HepG2 (cell line): ENCODE data around the gene MSMP. TPM values are rescaled to one million over a fixed set of nuclear protein-coding genes. Genes with fewer than 3 reads are reported as not detected.
A peak's percentile ranks its signal among the peaks of the same experiment; 100 is the strongest.

Source experiments
- ATAC-seq: fragments of 200-7000 bp; cut with Tn5 transposase; 3 replicates; pipeline ENCODE4 v1.9.1; 2020; ENCODE audit warnings: mild to moderate bottlenecking, moderate library complexity
- BruUV-seq: library from RNA; stranded (reverse); fragments of 400-500 nt; replicated peaks from 2 replicates; lab custom pipeline; 2021; lab: Mats Ljungman, UMichigan
- CTCF ChIA-PET: fragments of 300-600 bp; formaldehyde crosslinking; extraction: SDS; loops from one replicate; lab custom pipeline; 2021; ENCODE audit warnings: low total read pairs, inconsistent platforms, low intra/inter-chr PET ratio; lab: Yijun Ruan, JAX
- POLR2A ChIA-PET: fragments of 350-600 bp; sonication (Branson Sonifier 250); formaldehyde crosslinking; loops from one replicate; lab custom pipeline; 2020; ENCODE audit warnings: antibody characterized with exemption, inconsistent platforms; lab: Yijun Ruan, JAX
- DNase-seq: peaks from one replicate; pipeline ENCODE4 v3.0.0-alpha.2; 2015; ENCODE audit warnings: low spot score
- FAIRE-seq: peaks from 3 replicates; lab custom pipeline; 2011; peaks lifted over from hg19 to GRCh38; lab: Jason Lieb, UNC
- H2AFZ ChIP-seq: one replicate; pipeline ENCODE4 v1.6.1; 2011; ENCODE audit warnings: low read length, inconsistent platforms
- H3K27ac ChIP-seq: fragments of 300-600 bp; 3 replicates; pipeline ENCODE4 v1.8.0; 2011; ENCODE audit warnings: mixed run types, mild to moderate bottlenecking, mixed read lengths, low read length, inconsistent platforms; ENCODE audit not compliant: insufficient read depth; ENCODE audit errors: extremely low read length
- H3K27me3 ChIP-seq, 2 experiments: fragments of 200-600 bp in 1 of 2; 2 replicates in 1 of 2; 3 replicates in 1 of 2; pipeline versions ENCODE4 v1.6.0 to v1.8.0; 2011; ENCODE audit warnings: low read length in 2 of 2, mild to moderate bottlenecking in 2 of 2, moderate library complexity in 2 of 2, inconsistent platforms in 1 of 2; ENCODE audit not compliant: insufficient read depth in 2 of 2, control insufficient read depth in 1 of 2
- H3K36me3 ChIP-seq, 2 experiments: fragments of 200-600 bp in 1 of 2; replicated peaks in 1 of 2; 2 replicates in 1 of 2; 3 replicates in 1 of 2; pipeline versions ENCODE4 v1.5.1 to v1.8.0; 2011; ENCODE audit warnings: low read length in 2 of 2, inconsistent platforms in 1 of 2; ENCODE audit not compliant: insufficient read depth in 2 of 2, control insufficient read depth in 1 of 2
- H3K4me1 ChIP-seq: 2 replicates; pipeline ENCODE4 v1.5.1; 2012; ENCODE audit warnings: low read length, inconsistent platforms; ENCODE audit not compliant: insufficient read depth
- H3K4me2 ChIP-seq: 2 replicates; pipeline ENCODE4 v1.6.0; 2011; ENCODE audit warnings: low read depth, low read length, inconsistent platforms
- H3K4me3 ChIP-seq, 3 experiments: fragments of 200-600 bp in 1 of 3; sonication (generic), shearing (Covaris generic) in 1 of 3; replicated peaks in 1 of 3; 2 replicates each; pipeline ENCODE4 v1.5.1; 2011 to 2016; ENCODE audit warnings: low read length in 3 of 3, inconsistent platforms in 2 of 3, low read depth in 2 of 3, mild to moderate bottlenecking in 2 of 3, control low read depth in 1 of 3, mixed read lengths in 1 of 3; ENCODE audit not compliant: insufficient read depth in 1 of 3
- H3K79me2 ChIP-seq: one replicate; pipeline ENCODE4 v1.6.1; 2011; ENCODE audit warnings: low read length, inconsistent platforms; ENCODE audit not compliant: insufficient read depth
- H3K9ac ChIP-seq: 2 replicates; pipeline ENCODE4 v1.6.0; 2011; ENCODE audit warnings: mild to moderate bottlenecking, low read depth, low read length, inconsistent platforms; ENCODE audit not compliant: insufficient read depth
- H3K9me3 ChIP-seq: 2 replicates; pipeline ENCODE4 v1.5.1; 2012; ENCODE audit warnings: mild to moderate bottlenecking, low read length
- H4K20me1 ChIP-seq: 2 replicates; pipeline ENCODE4 v1.6.0; 2011; ENCODE audit warnings: inconsistent platforms, mild to moderate bottlenecking, low read length, moderate library complexity; ENCODE audit not compliant: insufficient read depth
- STAG1 ChIP-seq: sonication (generic); formaldehyde crosslinking; IDR thresholded peaks from 2 replicates; pipeline ENCODE4 v1.4.0; 2020; ENCODE audit warnings: missing genetic modification reagents
- WGBS: methylation state at CpG from one replicate; pipeline ENCODE4 v1.1.6; 2017; ENCODE audit warnings: low lambda C conversion rate; 5-methylcytosine and 5-hydroxymethylcytosine counted together
- in situ Hi-C: cut with HindIII; loops from 2 replicates; pipeline ENCODE4 v1.10.0; 2017; ENCODE audit warnings: low pct_unique_long_range_greater_than_20kb; ENCODE audit not compliant: extremely low pct_ligation_motif_present
- intact Hi-C: fragments of 100-400 bp; cut with micrococcal nuclease; formaldehyde crosslinking; loops from one replicate; pipeline ENCODE4 v1.10.0; 2022; ENCODE audit not compliant: unreplicated experiment
- polyA plus RNA-seq, 8 experiments: library from polyadenylated mRNA; depleted of rRNA in 3 of 8; stranded (reverse) in 7 of 8; unstranded in 1 of 8; fragments of >200 nt; fragmentation: Illumina TruSeq in 4 of 8; extraction: Trizol in 4 of 8; gene quantifications; 2 replicates each; pipeline versions ENCODE4 v1.2.1 to v1.2.3, GENCODE V29; 2011 to 2016; ENCODE audit warnings: low read depth in 4 of 8, missing spikeins in 1 of 8, mixed read lengths in 1 of 8; ENCODE audit not compliant: insufficient read depth in 1 of 8
- total RNA-seq, 5 experiments: library from RNA; depleted of rRNA; stranded (reverse); fragments of >200 nt; fragmentation: Illumina TruSeq; extraction: Trizol; gene quantifications; 2 replicates each; pipeline ENCODE4 v1.2.3, GENCODE V29; 2016; ENCODE audit warnings: low read depth in 1 of 5
- TF ChIP-seq, protein P1 (sequence below): sonication (generic); formaldehyde crosslinking; IDR thresholded peaks from 2 replicates; pipeline ENCODE4 v1.8.1; 2022; ENCODE audit warnings: low read depth, mild to moderate bottlenecking, missing genetic modification reagents

The MSMP gene
- total and polyA plus RNA-seq, 2 of the 13 experiments (the other 11 are each of a cell fraction or from before 2014, with no cell fraction given): 0.24 to 0.46 TPM

DNA sequence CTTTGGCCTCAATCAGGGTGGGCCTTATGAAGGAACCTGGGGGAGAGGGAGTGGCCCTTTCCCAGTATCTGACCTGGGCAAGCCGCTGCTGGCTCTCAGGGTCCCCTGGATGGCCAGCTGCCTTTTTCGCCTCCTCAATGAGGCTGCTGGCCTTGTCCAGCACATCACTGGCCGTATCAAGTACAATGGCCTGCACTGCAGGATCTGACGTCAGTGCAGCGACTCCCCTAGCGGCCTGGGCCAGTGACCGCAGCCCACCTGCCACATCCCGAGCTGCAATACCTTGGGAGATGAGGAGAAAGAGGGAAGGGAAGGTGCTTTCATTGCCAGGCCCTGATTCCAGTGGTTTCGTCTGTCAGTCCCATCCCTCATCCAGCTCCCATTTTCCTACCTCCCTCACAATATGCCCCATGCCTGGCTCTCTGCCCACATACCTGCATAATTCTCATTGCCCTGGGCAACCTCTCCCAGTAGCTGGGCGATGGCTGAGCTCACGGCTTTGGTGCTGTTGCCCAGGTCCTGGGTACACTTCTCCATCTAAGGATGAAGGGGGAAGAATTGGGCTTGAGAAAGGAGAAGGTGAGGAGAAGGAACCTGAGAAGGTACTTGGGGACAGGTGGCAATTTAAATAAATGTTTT lies 41.2 kb downstream of the MSMP start:
- peak; percentile 41 for ATAC-seq
- Histone ChIP-seq H3K4me3 (no peak overlapping the region), H3K27me3 (no peaks in the 10 kb centered on the region), H3K9me3 (no peaks in the 10 kb centered on the region), H3K36me3 (peaks cover 52 to 89% of the 10 kb centered on the region in 2 experiments), H2AFZ (no peak overlapping the region), H3K4me1 (no peaks in the 10 kb centered on the region), H3K4me2 (no peak overlapping the region), H3K79me2 (no peaks in the 10 kb centered on the region), H4K20me1 (no peaks in the 10 kb centered on the region), H3K9ac (no peak overlapping the region), H3K27ac (no peak overlapping the region)
- CTCF ChIA-PET: no interaction called here
- POLR2A ChIA-PET: interaction anchor here (0.6 to 2.1 kb wide), 3 partner anchors 15 to 29 kb away, joined by 3 to 5 read pairs (median 4); no protein-coding TSS in a partner anchor
- no peak for FAIRE-seq
- TF ChIP-seq, protein P1, sequence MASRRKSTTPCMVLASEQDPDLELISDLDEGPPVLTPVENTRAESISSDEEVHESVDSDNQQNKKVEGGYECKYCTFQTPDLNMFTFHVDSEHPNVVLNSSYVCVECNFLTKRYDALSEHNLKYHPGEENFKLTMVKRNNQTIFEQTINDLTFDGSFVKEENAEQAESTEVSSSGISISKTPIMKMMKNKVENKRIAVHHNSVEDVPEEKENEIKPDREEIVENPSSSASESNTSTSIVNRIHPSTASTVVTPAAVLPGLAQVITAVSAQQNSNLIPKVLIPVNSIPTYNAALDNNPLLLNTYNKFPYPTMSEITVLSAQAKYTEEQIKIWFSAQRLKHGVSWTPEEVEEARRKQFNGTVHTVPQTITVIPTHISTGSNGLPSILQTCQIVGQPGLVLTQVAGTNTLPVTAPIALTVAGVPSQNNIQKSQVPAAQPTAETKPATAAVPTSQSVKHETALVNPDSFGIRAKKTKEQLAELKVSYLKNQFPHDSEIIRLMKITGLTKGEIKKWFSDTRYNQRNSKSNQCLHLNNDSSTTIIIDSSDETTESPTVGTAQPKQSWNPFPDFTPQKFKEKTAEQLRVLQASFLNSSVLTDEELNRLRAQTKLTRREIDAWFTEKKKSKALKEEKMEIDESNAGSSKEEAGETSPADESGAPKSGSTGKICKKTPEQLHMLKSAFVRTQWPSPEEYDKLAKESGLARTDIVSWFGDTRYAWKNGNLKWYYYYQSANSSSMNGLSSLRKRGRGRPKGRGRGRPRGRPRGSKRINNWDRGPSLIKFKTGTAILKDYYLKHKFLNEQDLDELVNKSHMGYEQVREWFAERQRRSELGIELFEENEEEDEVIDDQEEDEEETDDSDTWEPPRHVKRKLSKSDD: no peak
- peak; percentile 41 for TF ChIP-seq STAG1
- intact Hi-C loops: no loop called here
- BruUV-seq: no TSS peak
- in situ Hi-C loops: no loop called here
- DNase-seq: no peak
- WGBS: 91% methylated on average over 3 of the region's 11 CpGs
